PC-3 (cell line): Measurements from ENCODE around the gene PLCB4. TPM values are rescaled to one million over a fixed set of nuclear protein-coding genes. Genes with fewer than 3 reads are reported as not detected.
A peak's percentile ranks its signal among the peaks of the same experiment; 100 is the strongest.

Experiments
- ATAC-seq: fragments of 200-7000 bp; cut with Tn5 transposase; 2 replicates; pipeline ENCODE4 v1.9.1; 2020; ENCODE audit warnings: mild to moderate bottlenecking, moderate library complexity
- BruUV-seq: library from RNA; stranded (reverse); fragments of 400-500 nt; replicated peaks from 2 replicates; lab custom pipeline; 2021; lab: Mats Ljungman, UMichigan
- CTCF ChIA-PET: fragments of 300-600 bp; sonication (Branson Sonifier 250); formaldehyde crosslinking; loops from one replicate; lab custom pipeline; 2022; ENCODE audit warnings: antibody characterized with exemption; lab: Charles Lee
- POLR2A ChIA-PET: fragments of 300-600 bp; sonication (Branson Sonifier 250); formaldehyde crosslinking; loops from one replicate; lab custom pipeline; 2022; ENCODE audit warnings: antibody characterized with exemption; ENCODE audit not compliant: unreplicated experiment; lab: Charles Lee
- DNase-seq: peaks from one replicate; pipeline ENCODE4 v3.0.0-alpha.2; 2015
- H2AFZ ChIP-seq: fragments of 300-600 bp; sonication (generic); 2 replicates; pipeline ENCODE4 v1.6.0; 2016; ENCODE audit warnings: antibody characterized with exemption, low read length
- H3F3A ChIP-seq: fragments of 300-600 bp; sonication (generic); one replicate; pipeline ENCODE4 v1.6.0; 2017; ENCODE audit warnings: antibody characterized with exemption, low read length, control low read depth, mild to moderate bottlenecking; ENCODE audit not compliant: unreplicated experiment
- H3K27ac ChIP-seq: fragments of 300-600 bp; sonication (generic); 2 replicates; pipeline ENCODE4 v1.5.1; 2016; ENCODE audit warnings: mild to moderate bottlenecking, low read length
- H3K27me3 ChIP-seq: fragments of 300-600 bp; sonication (generic); 2 replicates; pipeline ENCODE4 v1.6.1; 2016; ENCODE audit warnings: low read length, mixed read lengths
- H3K36me3 ChIP-seq: fragments of 300-600 bp; sonication (generic); 2 replicates; pipeline ENCODE4 v1.6.1; 2016; ENCODE audit warnings: low read depth, mixed run types, low read length, mixed read lengths
- H3K4me1 ChIP-seq: fragments of 300-600 bp; sonication (generic); 2 replicates; pipeline ENCODE4 v1.5.1; 2016; ENCODE audit warnings: low read length; ENCODE audit not compliant: insufficient read depth
- H3K4me2 ChIP-seq: fragments of 300-600 bp; sonication (generic); 2 replicates; pipeline ENCODE4 v1.6.0; 2016; ENCODE audit warnings: low read length
- H3K4me3 ChIP-seq: fragments of 300-600 bp; sonication (generic); 2 replicates; pipeline ENCODE4 v1.5.1; 2016; ENCODE audit warnings: mild to moderate bottlenecking, low read length, mixed read lengths
- H3K79me2 ChIP-seq: fragments of 300-600 bp; sonication (generic); 2 replicates; pipeline ENCODE4 v1.6.1; 2017; ENCODE audit warnings: low read length, mixed read lengths
- H3K9ac ChIP-seq: fragments of 300-600 bp; sonication (generic); 2 replicates; pipeline ENCODE4 v1.6.0; 2016; ENCODE audit warnings: mild to moderate bottlenecking, low read length
- H3K9me2 ChIP-seq: fragments of 300-600 bp; sonication (generic); replicated peaks from 2 replicates; pipeline ENCODE4 v1.6.1; 2016; ENCODE audit warnings: mixed run types, low read length, mixed read lengths
- H3K9me3 ChIP-seq: fragments of 300-600 bp; sonication (generic); 2 replicates; pipeline ENCODE4 v1.6.1; 2016; ENCODE audit warnings: low read length, mixed read lengths
- H4K20me1 ChIP-seq: fragments of 300-600 bp; sonication (generic); 2 replicates; pipeline ENCODE4 v1.6.1; 2016; ENCODE audit warnings: low read length, mixed read lengths
- CTCF ChIP-seq: fragments of 300-600 bp; sonication (generic); conservative IDR thresholded peaks from 2 replicates; pipeline ENCODE4 v1.5.1; 2017; ENCODE audit warnings: antibody characterized with exemption, low read depth, mild to moderate bottlenecking, low read length
- EZH2 ChIP-seq: fragments of 300-600 bp; sonication (generic); IDR thresholded peaks from one replicate; pipeline ENCODE4 v1.6.1; 2017; ENCODE audit warnings: antibody characterized with exemption, mild to moderate bottlenecking, low read length; ENCODE audit not compliant: unreplicated experiment
- EZH2phosphoT487 ChIP-seq: fragments of 300-600 bp; sonication (generic); IDR thresholded peaks from 2 replicates; pipeline ENCODE4 v1.6.1; 2018; ENCODE audit warnings: mild to moderate bottlenecking, antibody characterized with exemption, low read length, borderline replicate concordance
- intact Hi-C: fragments of 100-400 bp; cut with micrococcal nuclease; formaldehyde crosslinking; loops from 2 replicates; pipeline ENCODE4 v1.9.0; 2023
- total RNA-seq: library from RNA; depleted of rRNA; stranded (reverse); fragments of >200 nt; gene quantifications from 2 replicates; pipeline ENCODE4 v1.2.3, GENCODE V29; 2014

PLCB4 gene
- total RNA-seq, 1 experiment from 2014 or later: 25.4 TPM

- H3K4me3 ChIP-seq: no peak overlapping the region
- POLR2A ChIA-PET: interaction anchor here (0.7 kb wide), 1 partner anchor 19 kb away, joined by 3 read pairs; no protein-coding TSS in a partner anchor
- H3K4me1 ChIP-seq: peaks cover 42% of the 10 kb centered on the region
- peaks cover 3% of the 10 kb centered on the region; the same call in 1 of the 2 replicates for H3K36me3 ChIP-seq
- no peaks in the 10 kb centered on the region for H3K27me3 ChIP-seq
- no peaks in the 10 kb centered on the region for H3K79me2 ChIP-seq
- BruUV-seq: no TSS peak
- H2AFZ ChIP-seq: no peak overlapping the region
- no peaks in the 10 kb centered on the region for H3K9me2 ChIP-seq
- ATAC-seq: peak; percentile 66
- TF ChIP-seq CTCF (no peak), EZH2phosphoT487 (no peak), EZH2 (no peak)
- no peaks in the 10 kb centered on the region for H4K20me1 ChIP-seq
- intact Hi-C loops: no loop called here
- no peak overlapping the region for H3K9ac ChIP-seq
- no peaks in the 10 kb centered on the region for H3F3A ChIP-seq
- CTCF ChIA-PET: interaction anchor here (0.6 kb wide), 1 partner anchor 486 kb away, joined by 3 read pairs; no protein-coding TSS in a partner anchor
- H3K27ac ChIP-seq: no peak overlapping the region
- H3K4me2 ChIP-seq: 0 out of 2 replicates have a peak overlapping the region, but pooled peaks have one; percentile 22
- DNase-seq: peak; percentile 51
- no peaks in the 10 kb centered on the region for H3K9me3 ChIP-seq
Observed at GRCh38 chr20:9339708-9340107, 270.8 kb downstream of the PLCB4 start.

- Histone ChIP-seq H3K27ac (no peak overlapping the region), H2AFZ (no peak overlapping the region), H3K79me2 (no peaks in the 10 kb centered on the region), H3K9me3 (no peaks in the 10 kb centered on the region), H3K27me3 (no peaks in the 10 kb centered on the region), H3K9ac (no peak overlapping the region), H3K9me2 (no peaks in the 10 kb centered on the region), H3F3A (no peaks in the 10 kb centered on the region), H3K4me3 (no peak overlapping the region), H3K4me1 (peaks cover 18% of the 10 kb centered on the region), H3K36me3 (0 out of 2 replicates have a peak, but pooled peaks cover 3% of the 10 kb centered on the region), H3K4me2 (no peak overlapping the region), H4K20me1 (no peaks in the 10 kb centered on the region)
- intact Hi-C loops: no loop called here
- DNase-seq (no peak), ATAC-seq (no peak)
- no TSS peak for BruUV-seq
- ChIA-PET CTCF (no interaction called here), POLR2A (no interaction called here)
- no peak for TF ChIP-seq EZH2
- TF ChIP-seq EZH2phosphoT487: no peak
- TF ChIP-seq CTCF: no peak
Observed at GRCh38 chr20:9342651-9343050, 273.8 kb downstream of the PLCB4 start.

GRCh38 chr20:9344083-9344920 lies 275.4 kb downstream of the PLCB4 start:
- peak; percentile 47 for DNase-seq
- Histone ChIP-seq H3K4me3 (no peak overlapping the region), H3K4me2 (no peak overlapping the region), H3K27ac (no peak overlapping the region), H4K20me1 (no peaks in the 10 kb centered on the region), H3K27me3 (no peaks in the 10 kb centered on the region), H3K36me3 (no peaks in the 10 kb centered on the region), H3K79me2 (no peaks in the 10 kb centered on the region), H3K4me1 (peaks cover 18% of the 10 kb centered on the region), H3K9ac (no peak overlapping the region), H2AFZ (no peak overlapping the region), H3F3A (no peaks in the 10 kb centered on the region), H3K9me3 (no peaks in the 10 kb centered on the region), H3K9me2 (no peaks in the 10 kb centered on the region)
- ChIA-PET CTCF (no interaction called here), POLR2A (no interaction called here)
- no TSS peak for BruUV-seq
- TF ChIP-seq EZH2phosphoT487 (no peak), EZH2 (no peak), CTCF (no peak)
- intact Hi-C loops: no loop called here
- ATAC-seq: no peak; the same call in 1 of the 2 replicates
